Stimulated activated CD4-positive, alpha-beta T cell treated with anti-CD3 and anti-CD28 coated beads, Interleukin-15, amount 100 ng/mL, for 48 hours (primary cell): ENCODE results near the gene LLCFC1.
"Not testable (repeated sequence)": the region's sequence is repeated elsewhere in the genome, so short reads cannot be mapped to it uniquely, and the experiment has no call there.

Experiments used
- DNase-seq, 2 donors: peaks; one replicate each; pipeline ENCODE4 v3.0.0-alpha.2; 2020; ENCODE audit warnings: low read depth in 2 of 2

The LLCFC1 gene

GRCh38 chr7:142941541-142941940, 2.3 kb downstream of the LLCFC1 start:
- no peak for DNase-seq

GRCh38 chr7:142942746-142943145, 3.5 kb downstream of the LLCFC1 start:
- no peak for DNase-seq

GRCh38 chr7:142943706-142944268, 4.5 kb downstream of the LLCFC1 start:
- DNase-seq = no peak

GRCh38 chr7:142945001-142945400, 5.7 kb downstream of the LLCFC1 start:
- DNase-seq = no peak

- no peak for DNase-seq
Observed at GRCh38 chr7:142948603-142949002, 9.3 kb downstream of the LLCFC1 start.

- no peak for DNase-seq
Observed at GRCh38 chr7:142950235-142950634, 11.0 kb downstream of the LLCFC1 start.

- no peak for DNase-seq
Observed at GRCh38 chr7:142954680-142955268, 15.5 kb downstream of the LLCFC1 start.

GRCh38 chr7:142956951-142957623, 17.8 kb downstream of the LLCFC1 start:
- DNase-seq = no peak

- DNase-seq = no peak
Observed at GRCh38 chr7:142957723-142958122, 18.4 kb downstream of the LLCFC1 start.

GRCh38 chr7:142959202-142959601, 19.9 kb downstream of the LLCFC1 start:
- no peak for DNase-seq

GRCh38 chr7:142960955-142961512, 21.8 kb downstream of the LLCFC1 start:
- no peak for DNase-seq

- DNase-seq = no peak
Observed at GRCh38 chr7:142961595-142961972, 22.3 kb downstream of the LLCFC1 start.

- DNase-seq = no peak
Observed at GRCh38 chr7:142961973-142962926, 23.0 kb downstream of the LLCFC1 start, which contains the start of gene KEL. TSS of gene KEL (minus strand) at chr7:142962363. CDS start at chr7:142962206, 157 bp downstream.

- DNase-seq = no peak
Observed at GRCh38 chr7:142962991-142963390, 23.7 kb downstream of the LLCFC1 start.

- DNase-seq = no peak
Observed at GRCh38 chr7:142963993-142964392, 24.7 kb downstream of the LLCFC1 start.

- DNase-seq = no peak
Observed at GRCh38 chr7:142964502-142965246, 25.4 kb downstream of the LLCFC1 start.

GRCh38 chr7:142968229-142968628, 28.9 kb downstream of the LLCFC1 start:
- DNase-seq = no peak

GRCh38 chr7:142969183-142969582, 29.9 kb downstream of the LLCFC1 start:
- no peak for DNase-seq

GRCh38 chr7:142974626-142975025, 35.3 kb downstream of the LLCFC1 start:
- no peak for DNase-seq

GRCh38 chr7:142978402-142978801, 39.1 kb downstream of the LLCFC1 start:
- DNase-seq = not testable (repeated sequence)

- DNase-seq = no peak
Observed at GRCh38 chr7:142983825-142984224, 44.5 kb downstream of the LLCFC1 start.
